Activated CD4-positive, alpha-beta T cell treated with anti-CD3 and anti-CD28 coated beads, Interleukin-2, amount 10 ng/mL, durations not matched to agents 7 days and 5 days (primary cell): Measurements from ENCODE around the gene SYCP2L. TPM values are rescaled to one million over a fixed set of nuclear protein-coding genes. Genes with fewer than 3 reads are reported as not detected.

ENCODE experiments used
- CTCF ChIA-PET: fragments of 350-600 bp; sonication (Branson Sonifier 250); formaldehyde crosslinking; loops from one replicate; lab custom pipeline; 2021; ENCODE audit warnings: antibody characterized with exemption; lab: Charles Lee
- POLR2A ChIA-PET: fragments of 350-600 bp; sonication (Branson Sonifier 250); formaldehyde crosslinking; loops from one replicate; lab custom pipeline; 2021; ENCODE audit warnings: antibody characterized with exemption; lab: Charles Lee
- DNase-seq: peaks from one replicate; pipeline ENCODE4 v3.0.0-alpha.2; 2020
- H3K27ac Mint-ChIP-seq: one replicate; pipeline ENCODE4 v1.8.0; 2021; ENCODE audit warnings: mild to moderate bottlenecking, moderate library complexity, mixed read lengths
- H3K27me3 Mint-ChIP-seq: one replicate; pipeline ENCODE4 v1.8.0; 2021; ENCODE audit warnings: mixed read lengths
- H3K36me3 Mint-ChIP-seq: one replicate; pipeline ENCODE4 v1.8.0; 2021; ENCODE audit warnings: low read depth, mixed read lengths
- H3K4me1 Mint-ChIP-seq: one replicate; pipeline ENCODE4 v1.8.0; 2021; ENCODE audit warnings: mixed read lengths
- H3K4me3 Mint-ChIP-seq: one replicate; pipeline ENCODE4 v1.8.0; 2021; ENCODE audit warnings: mild to moderate bottlenecking, moderate library complexity, mixed read lengths
- H3K9me3 Mint-ChIP-seq: one replicate; pipeline ENCODE4 v1.8.0; 2021; ENCODE audit warnings: mixed read lengths
- total RNA-seq, 2 experiments: library from RNA; stranded (reverse); gene quantifications; one replicate each; pipeline ENCODE4 v1.2.3, GENCODE V29; 2021

SYCP2L gene
- total RNA-seq, 2 experiments from 2014 or later: 0.25 to 0.37 TPM

GRCh38 chr6:11006061-11006460, 119.2 kb downstream of the SYCP2L start:
- Mint-ChIP-seq H3K9me3 (no peaks in the 10 kb centered on the region), H3K36me3 (no peaks in the 10 kb centered on the region), H3K4me1 (no peaks in the 10 kb centered on the region), H3K4me3 (no peak overlapping the region), H3K27me3 (peaks cover 8% of the 10 kb centered on the region), H3K27ac (no peak overlapping the region)
- POLR2A ChIA-PET: no interaction called here
- CTCF ChIA-PET: no interaction called here
- DNase-seq: no peak

- no peak overlapping the region for H3K4me3 Mint-ChIP-seq
- peaks cover 9% of the 10 kb centered on the region for H3K27me3 Mint-ChIP-seq
- ChIA-PET POLR2A (no interaction called here), CTCF (no interaction called here)
- no peaks in the 10 kb centered on the region for H3K36me3 Mint-ChIP-seq
- no peak for DNase-seq
- no peaks in the 10 kb centered on the region for H3K4me1 Mint-ChIP-seq
- no peak overlapping the region for H3K27ac Mint-ChIP-seq
- no peaks in the 10 kb centered on the region for H3K9me3 Mint-ChIP-seq
These were observed 121.1 kb downstream of the SYCP2L start for GRCh38 chr6:11007715-11008608.

GRCh38 chr6:11008821-11009220, 122.0 kb downstream of the SYCP2L start:
- no peak overlapping the region for H3K4me3 Mint-ChIP-seq
- H3K9me3 Mint-ChIP-seq: no peaks in the 10 kb centered on the region
- CTCF ChIA-PET: no interaction called here
- POLR2A ChIA-PET: no interaction called here
- no peak overlapping the region for H3K27ac Mint-ChIP-seq
- H3K27me3 Mint-ChIP-seq: peaks cover 14% of the 10 kb centered on the region
- H3K4me1 Mint-ChIP-seq: no peaks in the 10 kb centered on the region
- DNase-seq: no peak
- H3K36me3 Mint-ChIP-seq: no peaks in the 10 kb centered on the region

GRCh38 chr6:11009353-11009752, 122.5 kb downstream of the SYCP2L start:
- no peak for DNase-seq
- Mint-ChIP-seq H3K4me1 (no peaks in the 10 kb centered on the region), H3K4me3 (no peak overlapping the region), H3K27ac (no peak overlapping the region), H3K27me3 (peaks cover 16% of the 10 kb centered on the region), H3K36me3 (no peaks in the 10 kb centered on the region), H3K9me3 (no peaks in the 10 kb centered on the region)
- ChIA-PET CTCF (no interaction called here), POLR2A (no interaction called here)

- CTCF ChIA-PET: interaction anchor here (0.6 kb wide), 1 partner anchor 140 kb away, joined by 3 read pairs; no protein-coding TSS in a partner anchor
- no peaks in the 10 kb centered on the region for H3K36me3 Mint-ChIP-seq
- H3K4me1 Mint-ChIP-seq: no peaks in the 10 kb centered on the region
- no peaks in the 10 kb centered on the region for H3K9me3 Mint-ChIP-seq
- H3K27me3 Mint-ChIP-seq: peaks cover 30% of the 10 kb centered on the region
- no peak overlapping the region for H3K4me3 Mint-ChIP-seq
- DNase-seq: no peak
- POLR2A ChIA-PET: no interaction called here
- H3K27ac Mint-ChIP-seq: no peak overlapping the region
These were observed 125.0 kb downstream of the SYCP2L start for GRCh38 chr6:11011787-11012234.

- DNase-seq: no peak
- CTCF ChIA-PET: no interaction called here
- Mint-ChIP-seq H3K36me3 (no peaks in the 10 kb centered on the region), H3K4me3 (no peak overlapping the region), H3K4me1 (no peaks in the 10 kb centered on the region), H3K27ac (no peak overlapping the region), H3K27me3 (peaks cover 31% of the 10 kb centered on the region), H3K9me3 (no peaks in the 10 kb centered on the region)
- POLR2A ChIA-PET: no interaction called here
These were observed 125.5 kb downstream of the SYCP2L start for GRCh38 chr6:11012295-11012754.

GRCh38 chr6:11012976-11013720, 126.3 kb downstream of the SYCP2L start:
- POLR2A ChIA-PET: no interaction called here
- CTCF ChIA-PET: no interaction called here
- Mint-ChIP-seq H3K36me3 (no peaks in the 10 kb centered on the region), H3K27me3 (peaks cover 34% of the 10 kb centered on the region), H3K9me3 (no peaks in the 10 kb centered on the region), H3K4me1 (no peaks in the 10 kb centered on the region), H3K27ac (no peak overlapping the region), H3K4me3 (no peak overlapping the region)
- DNase-seq: no peak

GRCh38 chr6:11013721-11014070, 126.8 kb downstream of the SYCP2L start:
- Mint-ChIP-seq H3K4me3 (no peak overlapping the region), H3K36me3 (no peaks in the 10 kb centered on the region), H3K27ac (no peak overlapping the region), H3K9me3 (no peaks in the 10 kb centered on the region), H3K27me3 (peaks cover 34% of the 10 kb centered on the region), H3K4me1 (no peaks in the 10 kb centered on the region)
- ChIA-PET CTCF (no interaction called here), POLR2A (no interaction called here)
- DNase-seq: no peak

- POLR2A ChIA-PET: no interaction called here
These were observed 128.2 kb downstream of the SYCP2L start for GRCh38 chr6:11015102-11015501.

GRCh38 chr6:11016452-11016851, 129.6 kb downstream of the SYCP2L start:
- POLR2A ChIA-PET: interaction anchor here (0.5 kb wide), 1 partner anchor 42 kb away, joined by 3 read pairs; no protein-coding TSS in a partner anchor
- Mint-ChIP-seq H3K36me3 (no peaks in the 10 kb centered on the region), H3K9me3 (no peaks in the 10 kb centered on the region), H3K27ac (no peak overlapping the region), H3K27me3 (peaks cover 45% of the 10 kb centered on the region), H3K4me1 (no peaks in the 10 kb centered on the region), H3K4me3 (no peak overlapping the region)
- CTCF ChIA-PET: no interaction called here
- DNase-seq: no peak

More at GRCh38 chr6:11015102-11015501, 128.2 kb downstream of the SYCP2L start:
- H3K27ac Mint-ChIP-seq: no peak overlapping the region
- H3K4me1 Mint-ChIP-seq: no peaks in the 10 kb centered on the region
- H3K36me3 Mint-ChIP-seq: no peaks in the 10 kb centered on the region
- H3K4me3 Mint-ChIP-seq: no peak overlapping the region
- H3K27me3 Mint-ChIP-seq: peaks cover 37% of the 10 kb centered on the region
- CTCF ChIA-PET: no interaction called here
- H3K9me3 Mint-ChIP-seq: no peaks in the 10 kb centered on the region
- DNase-seq: no peak

GRCh38 chr6:11017090-11017489, 130.2 kb downstream of the SYCP2L start:
- POLR2A ChIA-PET: no interaction called here
- no peak for DNase-seq
- H3K36me3 Mint-ChIP-seq: no peaks in the 10 kb centered on the region
- no peaks in the 10 kb centered on the region for H3K4me1 Mint-ChIP-seq
- H3K27me3 Mint-ChIP-seq: peaks cover 40% of the 10 kb centered on the region
- H3K9me3 Mint-ChIP-seq: no peaks in the 10 kb centered on the region
- CTCF ChIA-PET: interaction anchor here (0.6 kb wide), 1 partner anchor 323 kb away, joined by 3 read pairs; no protein-coding TSS in a partner anchor
- H3K4me3 Mint-ChIP-seq: no peak overlapping the region
- no peak overlapping the region for H3K27ac Mint-ChIP-seq

GRCh38 chr6:11018225-11018624, 131.4 kb downstream of the SYCP2L start:
- no peak overlapping the region for H3K4me3 Mint-ChIP-seq
- no peak overlapping the region for H3K27ac Mint-ChIP-seq
- ChIA-PET CTCF (no interaction called here), POLR2A (no interaction called here)
- H3K9me3 Mint-ChIP-seq: no peaks in the 10 kb centered on the region
- no peak for DNase-seq
- no peaks in the 10 kb centered on the region for H3K36me3 Mint-ChIP-seq
- no peaks in the 10 kb centered on the region for H3K4me1 Mint-ChIP-seq
- H3K27me3 Mint-ChIP-seq: peaks cover 38% of the 10 kb centered on the region

- no peaks in the 10 kb centered on the region for H3K4me1 Mint-ChIP-seq
- DNase-seq: no peak
- H3K4me3 Mint-ChIP-seq: no peak overlapping the region
- no peaks in the 10 kb centered on the region for H3K9me3 Mint-ChIP-seq
- ChIA-PET CTCF (no interaction called here), POLR2A (no interaction called here)
- H3K36me3 Mint-ChIP-seq: no peaks in the 10 kb centered on the region
- no peak overlapping the region for H3K27ac Mint-ChIP-seq
- H3K27me3 Mint-ChIP-seq: peaks cover 39% of the 10 kb centered on the region
These were observed 134.2 kb downstream of the SYCP2L start for GRCh38 chr6:11021003-11021402.
